Mucosa of stomach (tissue), 1 donor: ENCODE results near the gene TRMT2A.

Experiments
- H3K27me3 ChIP-seq: one replicate; pipeline ENCODE4 v1.7.0; 2013; ENCODE audit warnings: mild to moderate bottlenecking, low read length; ENCODE audit not compliant: control insufficient read depth, insufficient read depth
- H3K36me3 ChIP-seq: one replicate; pipeline ENCODE4 v1.7.0; 2013; ENCODE audit warnings: low read length; ENCODE audit not compliant: control insufficient read depth, insufficient read depth
- H3K4me1 ChIP-seq: one replicate; pipeline ENCODE4 v1.7.0; 2013; ENCODE audit warnings: mild to moderate bottlenecking, low read length; ENCODE audit not compliant: control insufficient read depth, insufficient read depth
- H3K4me3 ChIP-seq: one replicate; pipeline ENCODE4 v1.7.0; 2013; ENCODE audit warnings: low read length
- H3K9ac ChIP-seq: one replicate; pipeline ENCODE4 v1.7.0; 2013; ENCODE audit warnings: mild to moderate bottlenecking, low read length, moderate library complexity
- H3K9me3 ChIP-seq: one replicate; pipeline ENCODE4 v1.7.0; 2013; ENCODE audit warnings: mild to moderate bottlenecking, low read length, moderate library complexity; ENCODE audit not compliant: control insufficient read depth
- donor health status: Pancreatic carcinoma.

TRMT2A gene

GRCh38 chr22:20110359-20110985, 6.6 kb downstream of the TRMT2A start:
- no peak overlapping the region for H3K9ac ChIP-seq
- peaks cover 19% of the 10 kb centered on the region for H3K36me3 ChIP-seq
- no peak overlapping the region for H3K4me3 ChIP-seq
- no peaks in the 10 kb centered on the region for H3K9me3 ChIP-seq
- H3K27me3 ChIP-seq = no peaks in the 10 kb centered on the region
- no peaks in the 10 kb centered on the region for H3K4me1 ChIP-seq

- Histone ChIP-seq H3K9ac (no peak overlapping the region), H3K9me3 (no peaks in the 10 kb centered on the region), H3K4me1 (no peaks in the 10 kb centered on the region), H3K4me3 (no peak overlapping the region), H3K36me3 (peaks cover 19% of the 10 kb centered on the region), H3K27me3 (no peaks in the 10 kb centered on the region)
These were observed 7.3 kb downstream of the TRMT2A start for GRCh38 chr22:20109411-20110358.

- Histone ChIP-seq H3K4me1 (no peaks in the 10 kb centered on the region), H3K9me3 (no peaks in the 10 kb centered on the region), H3K36me3 (peaks cover 19% of the 10 kb centered on the region), H3K27me3 (no peaks in the 10 kb centered on the region), H3K4me3 (no peak overlapping the region), H3K9ac (no peak overlapping the region)
These were observed 8.2 kb downstream of the TRMT2A start for GRCh38 chr22:20108757-20109230.

- H3K9me3 ChIP-seq = no peaks in the 10 kb centered on the region
- H3K4me3 ChIP-seq = no peak overlapping the region
- peaks cover 19% of the 10 kb centered on the region for H3K36me3 ChIP-seq
- no peaks in the 10 kb centered on the region for H3K4me1 ChIP-seq
- no peaks in the 10 kb centered on the region for H3K27me3 ChIP-seq
- H3K9ac ChIP-seq = no peak overlapping the region
These were observed 8.9 kb downstream of the TRMT2A start for GRCh38 chr22:20107951-20108756.

GRCh38 chr22:20107471-20107901, 9.5 kb downstream of the TRMT2A start:
- Histone ChIP-seq H3K9ac (no peak overlapping the region), H3K9me3 (no peaks in the 10 kb centered on the region), H3K4me1 (no peaks in the 10 kb centered on the region), H3K4me3 (no peak overlapping the region), H3K27me3 (no peaks in the 10 kb centered on the region), H3K36me3 (peaks cover 20% of the 10 kb centered on the region)

GRCh38 chr22:20106849-20107237, 10.2 kb downstream of the TRMT2A start:
- Histone ChIP-seq H3K9ac (no peak overlapping the region), H3K9me3 (no peaks in the 10 kb centered on the region), H3K27me3 (no peaks in the 10 kb centered on the region), H3K4me1 (no peaks in the 10 kb centered on the region), H3K4me3 (no peak overlapping the region), H3K36me3 (peaks cover 24% of the 10 kb centered on the region)

- Histone ChIP-seq H3K36me3 (peaks cover 24% of the 10 kb centered on the region), H3K9me3 (no peaks in the 10 kb centered on the region), H3K4me3 (no peak overlapping the region), H3K27me3 (no peaks in the 10 kb centered on the region), H3K9ac (no peak overlapping the region), H3K4me1 (no peaks in the 10 kb centered on the region)
These were observed 10.7 kb downstream of the TRMT2A start for GRCh38 chr22:20106205-20106848.

GRCh38 chr22:20105456-20106204, 11.4 kb downstream of the TRMT2A start:
- no peaks in the 10 kb centered on the region for H3K4me1 ChIP-seq
- no peaks in the 10 kb centered on the region for H3K9me3 ChIP-seq
- H3K4me3 ChIP-seq = no peak overlapping the region
- peaks cover 24% of the 10 kb centered on the region for H3K36me3 ChIP-seq
- no peak overlapping the region for H3K9ac ChIP-seq
- H3K27me3 ChIP-seq = no peaks in the 10 kb centered on the region

GRCh38 chr22:20102203-20102780, 14.7 kb downstream of the TRMT2A start:
- H3K4me1 ChIP-seq = no peaks in the 10 kb centered on the region
- no peaks in the 10 kb centered on the region for H3K27me3 ChIP-seq
- H3K9me3 ChIP-seq = no peaks in the 10 kb centered on the region
- no peak overlapping the region for H3K9ac ChIP-seq
- no peak overlapping the region for H3K4me3 ChIP-seq
- peaks cover 22% of the 10 kb centered on the region for H3K36me3 ChIP-seq

- no peaks in the 10 kb centered on the region for H3K27me3 ChIP-seq
- no peaks in the 10 kb centered on the region for H3K4me1 ChIP-seq
- H3K4me3 ChIP-seq = no peak overlapping the region
- no peak overlapping the region for H3K9ac ChIP-seq
- H3K9me3 ChIP-seq = no peaks in the 10 kb centered on the region
- H3K36me3 ChIP-seq = peaks cover 19% of the 10 kb centered on the region
These were observed 15.4 kb downstream of the TRMT2A start for GRCh38 chr22:20101638-20102037.
